HG03135 (cell line): ENCODE data around the gene ANKRD9.
"Not testable (repeated sequence)": the region's sequence is repeated elsewhere in the genome, so short reads cannot be mapped to it uniquely, and the experiment has no call there.

ENCODE experiments used
- ATAC-seq: cut with Tn5 transposase; IDR thresholded peaks from one replicate; pipeline ENCODE4 v1.9.1; 2021; ENCODE audit warnings: mild to moderate bottlenecking, moderate library complexity; ENCODE audit not compliant: unreplicated experiment

Gene ANKRD9

GRCh38 chr14:102509746-102510615, at the start of gene ANKRD9:
ANKRD9 (minus strand) TSS chr14:102509776; CDS start chr14:102507889, 1,887 bp downstream.
- peak; percentile 71 for ATAC-seq

DNA sequence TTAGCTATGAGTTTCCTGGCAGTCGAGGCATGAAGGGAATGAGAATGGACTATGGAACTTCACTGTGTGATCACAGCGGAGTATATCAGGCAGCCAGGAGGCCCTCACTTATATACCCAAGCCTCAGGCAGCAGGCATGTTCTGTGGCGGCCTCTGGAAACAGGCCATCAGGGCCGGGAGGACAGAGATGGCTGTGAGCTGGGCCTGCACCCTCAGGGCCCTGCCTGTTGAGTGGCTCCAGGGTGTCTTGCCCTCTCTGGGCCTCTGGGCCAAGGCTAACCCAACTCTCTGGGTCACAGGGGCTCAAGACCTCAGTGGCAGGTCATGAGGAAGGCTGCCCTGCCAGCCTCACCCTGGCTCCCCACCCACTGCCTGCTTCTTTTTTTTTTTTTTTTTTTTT, 49.0 kb upstream of the ANKRD9 start:
- no peak for ATAC-seq

DNA sequence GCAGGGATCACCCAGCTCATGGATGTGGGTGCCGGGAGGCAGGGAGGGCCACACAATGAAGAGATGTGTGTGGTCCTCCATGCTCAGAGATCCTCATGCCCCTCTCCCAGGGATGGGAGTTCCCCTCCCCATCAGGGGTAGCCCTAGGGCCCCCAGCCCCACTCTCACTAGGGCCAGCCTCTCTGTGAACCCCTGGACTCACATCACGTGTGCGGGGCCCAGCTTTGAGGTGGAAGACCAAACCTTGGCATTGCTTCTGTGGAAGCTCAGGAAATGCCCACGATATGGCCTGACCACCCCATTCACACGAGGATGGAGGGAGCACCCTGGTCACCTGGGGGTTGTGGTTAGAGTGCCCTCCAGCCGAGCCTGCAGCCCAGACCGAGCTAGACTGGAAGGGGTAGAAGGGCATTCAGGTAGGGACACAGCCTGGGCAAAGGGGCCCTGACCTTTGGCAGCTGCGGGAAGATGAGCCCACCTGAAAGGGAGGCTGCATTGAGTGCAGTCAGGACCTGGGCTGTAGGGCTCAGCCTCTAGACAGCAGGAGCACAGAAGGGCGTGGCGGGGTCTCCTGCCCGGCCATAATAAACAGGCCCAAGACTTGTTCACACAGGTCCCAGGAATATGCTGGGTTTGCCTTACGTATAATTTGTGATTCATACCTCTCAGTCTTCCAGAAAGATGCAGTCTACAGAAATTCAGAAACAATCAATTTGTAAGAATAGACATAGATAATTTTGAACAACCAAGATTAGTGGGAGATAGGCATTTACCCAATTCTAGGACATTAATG, 48.1 kb upstream of the ANKRD9 start:
- no peak for ATAC-seq

DNA sequence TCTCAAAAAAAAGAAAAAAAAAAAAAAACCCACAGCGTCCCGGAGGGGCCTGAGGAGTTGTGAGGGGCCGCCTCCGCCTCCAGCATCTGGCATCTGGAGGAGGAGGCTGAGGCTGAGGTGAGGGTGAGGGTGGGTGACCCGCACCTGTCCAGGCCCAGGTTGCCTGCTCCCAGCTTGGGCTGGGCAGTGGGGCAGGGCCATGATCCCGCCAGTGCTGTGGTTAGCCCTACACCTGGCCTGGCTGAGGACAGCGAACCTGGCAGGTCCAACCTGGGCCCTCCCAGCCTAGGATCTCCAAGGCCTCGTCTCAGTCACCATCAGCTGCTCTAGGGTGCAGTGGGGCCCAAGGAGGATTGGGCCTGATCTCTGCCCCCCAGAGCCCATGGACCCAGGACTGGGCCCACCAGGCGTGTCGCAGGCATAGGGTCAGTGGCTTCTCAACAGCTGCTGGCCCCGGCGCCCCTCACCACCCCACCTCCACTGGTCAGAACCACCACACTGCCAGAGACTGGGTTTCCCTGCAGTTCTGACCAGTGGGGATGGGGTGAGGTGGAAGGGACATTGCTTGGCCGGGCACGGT, 46.6 kb upstream of the ANKRD9 start:
- no peak for ATAC-seq

- ATAC-seq: no peak
Measured at GRCh38 chr14:102554821-102555819, 45.5 kb upstream of the ANKRD9 start.

- ATAC-seq: no peak
Measured at GRCh38 chr14:102551995-102552705, 42.6 kb upstream of the ANKRD9 start.

GRCh38 chr14:102550927-102551401, 41.4 kb upstream of the ANKRD9 start:
- ATAC-seq: not testable (repeated sequence)

DNA sequence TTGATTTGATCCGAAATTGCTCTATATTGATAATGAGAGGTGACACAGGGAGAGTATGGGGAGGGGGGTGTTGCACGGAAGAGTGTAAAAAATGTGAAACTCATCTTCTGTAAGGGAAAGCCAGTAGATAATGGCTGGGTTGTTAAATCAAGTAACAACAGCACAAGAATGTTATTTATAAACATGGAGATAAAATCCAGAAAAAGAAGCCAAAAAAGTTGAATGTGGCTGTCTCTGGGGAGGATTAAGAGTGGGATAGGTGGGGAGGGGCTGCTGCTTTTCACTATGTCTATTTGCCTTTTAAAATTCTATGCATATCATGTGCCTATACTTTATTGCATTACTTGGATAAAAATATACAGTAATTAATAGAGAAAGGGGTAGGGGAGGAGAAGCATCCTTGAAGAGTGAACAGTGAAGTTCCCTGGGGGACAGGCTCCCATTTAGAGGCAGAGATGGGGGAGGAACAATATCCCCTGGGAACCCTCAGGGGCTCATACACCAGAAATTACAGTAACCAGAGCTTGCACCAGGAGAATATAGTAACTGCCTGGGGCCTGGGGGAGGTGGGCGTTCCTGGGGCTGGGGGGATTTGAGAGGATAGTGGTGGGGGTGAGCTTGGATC, 39.2 kb upstream of the ANKRD9 start:
- ATAC-seq: no peak

DNA sequence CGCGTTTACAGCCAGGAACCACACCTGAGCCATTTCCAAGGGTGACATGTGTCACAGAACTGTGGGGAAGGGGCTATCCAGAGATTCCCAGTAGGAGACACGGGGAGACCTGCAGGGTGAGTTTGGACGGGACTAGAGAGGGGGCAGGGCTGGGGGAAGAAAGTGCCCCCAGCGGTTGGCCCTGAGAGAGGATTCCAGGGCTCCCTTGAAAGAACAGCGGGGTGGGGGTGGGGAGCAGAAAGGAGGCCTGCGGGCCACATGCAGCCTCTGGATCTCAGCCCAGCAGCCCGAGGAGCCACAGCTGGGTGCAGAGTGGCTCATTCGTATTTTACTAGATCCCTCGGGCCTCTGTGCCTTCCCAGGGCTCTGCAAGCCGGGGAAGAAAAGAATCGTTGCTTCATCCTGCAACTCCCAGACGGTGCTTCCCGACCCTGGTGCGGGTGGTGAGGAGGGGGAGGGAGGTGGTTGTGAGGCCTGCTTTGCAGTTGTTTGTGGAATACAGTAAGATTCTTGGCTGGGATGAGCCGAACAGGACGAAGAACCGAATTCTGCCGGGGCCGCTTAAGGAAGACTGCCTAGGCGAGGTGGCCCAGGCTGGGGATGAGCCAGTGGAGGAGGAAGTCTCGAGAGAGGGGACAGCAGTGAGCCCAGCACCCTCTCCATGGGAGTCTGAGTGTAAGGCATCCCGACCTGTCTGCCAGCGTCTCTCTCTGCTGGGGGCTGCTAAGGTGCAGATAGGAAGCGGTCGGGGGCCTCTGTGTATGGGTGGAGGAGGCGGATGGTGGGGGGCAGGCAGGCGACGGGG, 36.1 kb upstream of the ANKRD9 start:
- ATAC-seq: no peak

- no peak for ATAC-seq
Measured at GRCh38 chr14:102544747-102545460, 35.3 kb upstream of the ANKRD9 start.

- no peak for ATAC-seq
Measured at GRCh38 chr14:102544046-102544746, 34.6 kb upstream of the ANKRD9 start.

GRCh38 chr14:102541771-102542170, 32.2 kb upstream of the ANKRD9 start:
- no peak for ATAC-seq

- not testable (repeated sequence) for ATAC-seq
Measured at GRCh38 chr14:102541029-102541491, 31.5 kb upstream of the ANKRD9 start.

DNA sequence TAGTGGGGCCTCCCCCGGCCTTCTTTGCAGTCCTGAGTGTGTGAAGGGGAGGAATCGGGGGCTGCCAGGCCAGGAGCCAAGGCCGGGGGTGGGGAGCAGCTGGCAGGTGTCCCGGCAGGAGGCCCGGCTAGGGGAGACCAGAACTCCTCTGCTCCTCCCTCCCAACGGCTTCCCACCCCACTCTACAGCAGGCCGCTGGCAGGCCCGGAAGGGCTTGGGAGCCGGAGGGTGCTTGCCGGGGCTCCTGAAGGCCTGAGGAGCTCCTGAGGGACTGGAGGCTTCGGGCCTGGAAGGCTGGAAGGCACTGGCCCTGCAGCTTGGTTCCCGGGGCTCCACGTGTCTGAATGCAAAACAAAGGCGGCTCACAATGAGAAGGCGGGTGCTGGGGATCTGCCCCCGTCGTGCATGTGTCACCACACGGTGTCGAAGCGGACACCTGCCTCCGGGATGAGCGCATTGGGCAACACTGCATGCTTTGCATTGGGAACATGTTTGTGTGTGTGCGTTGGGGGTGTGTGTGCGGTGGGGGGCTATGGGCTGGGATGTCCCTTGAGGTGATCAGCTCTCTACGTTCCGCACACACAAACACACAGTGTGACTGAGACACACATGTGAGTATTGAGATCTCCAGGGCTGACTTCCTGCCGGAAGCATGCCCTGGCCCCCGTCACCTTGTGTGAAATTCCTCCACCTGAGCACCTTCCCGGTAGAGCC, 30.9 kb upstream of the ANKRD9 start:
- no peak for ATAC-seq

DNA sequence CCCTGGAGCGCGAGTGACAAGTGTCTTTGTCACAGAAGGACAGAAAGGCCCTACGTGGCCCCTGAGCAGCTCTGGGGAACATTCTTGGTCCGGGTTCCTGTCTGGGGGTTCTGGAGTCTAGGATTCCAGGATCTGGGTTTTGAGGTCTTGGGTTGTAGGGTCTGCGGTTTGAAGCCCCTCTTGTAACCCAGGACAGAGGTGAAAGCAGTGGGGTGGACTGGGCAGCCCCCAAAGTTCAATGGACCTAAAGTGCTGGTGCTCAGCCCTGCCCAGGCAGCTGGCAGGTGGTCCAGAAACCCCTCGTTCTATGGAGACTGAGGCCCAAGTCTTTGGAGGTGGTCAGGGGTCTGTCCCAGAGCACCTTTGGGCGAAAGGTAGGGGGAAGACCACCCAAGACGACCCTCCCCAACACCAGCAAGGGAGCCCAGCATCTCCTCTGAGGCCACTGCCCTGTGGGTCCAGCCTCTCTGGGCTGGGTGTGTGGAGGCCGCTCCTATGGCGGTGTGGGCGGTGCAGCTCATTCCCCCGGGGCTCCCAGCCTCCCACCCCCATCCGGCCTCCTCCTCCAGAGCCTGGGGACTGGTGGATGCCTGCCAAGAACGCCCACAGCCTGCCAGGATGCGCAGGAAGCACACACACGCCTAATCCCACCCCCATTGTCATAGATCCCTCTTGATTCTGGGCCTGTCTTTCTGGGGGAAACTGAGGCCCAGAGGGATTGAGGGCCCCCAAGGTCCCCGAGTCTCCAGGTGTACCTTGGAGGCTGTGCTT, 30.2 kb upstream of the ANKRD9 start:
- ATAC-seq: no peak
